ENCODE measurements around the gene TMEM170B. TPM values are rescaled to one million over a fixed set of nuclear protein-coding genes. Genes with fewer than 3 reads are reported as not detected.

The TMEM170B gene
- total RNA-seq, 1 donor from 2014 or later, result 3.7 TPM

- Mint-ChIP-seq H3K9me3 (ENCODE audit: unreplicated experiment) (no peaks in the 10 kb centered on the region), H3K36me3 (ENCODE audit: unreplicated experiment) (peaks cover 9% of the 10 kb centered on the region), H3K27ac (ENCODE audit: unreplicated experiment) (no peak overlapping the region), H3K27me3 (ENCODE audit: unreplicated experiment) (no peaks in the 10 kb centered on the region), H3K4me1 (ENCODE audit: unreplicated experiment) (no peaks in the 10 kb centered on the region), H3K4me3 (ENCODE audit: unreplicated experiment) (no peak overlapping the region)
- DNase-seq (ENCODE audit: extremely low spot score, unreplicated experiment), result no peak
- TF ChIP-seq CTCF (IDR thresholded peaks at IDR 0.05), result no peak
Observed at GRCh38 chr6:11566609-11567008, 29.1 kb downstream of the TMEM170B start.

- DNase-seq (ENCODE audit: extremely low spot score, unreplicated experiment), result no peak
- Mint-ChIP-seq H3K36me3 (ENCODE audit: unreplicated experiment) (peaks cover 5% of the 10 kb centered on the region), H3K4me3 (ENCODE audit: unreplicated experiment) (no peak overlapping the region), H3K4me1 (ENCODE audit: unreplicated experiment) (peaks cover 3% of the 10 kb centered on the region), H3K9me3 (ENCODE audit: unreplicated experiment) (no peaks in the 10 kb centered on the region), H3K27me3 (ENCODE audit: unreplicated experiment) (no peaks in the 10 kb centered on the region), H3K27ac (ENCODE audit: unreplicated experiment) (no peak overlapping the region)
- TF ChIP-seq CTCF (IDR thresholded peaks at IDR 0.05), result no peak
Observed at GRCh38 chr6:11571073-11571472, 33.5 kb downstream of the TMEM170B start.

- no peaks in the 10 kb centered on the region for H3K9me3 Mint-ChIP-seq (ENCODE audit: unreplicated experiment)
- peak; percentile 95 for TF ChIP-seq CTCF (IDR thresholded peaks at IDR 0.05)
- H3K4me1 Mint-ChIP-seq (ENCODE audit: unreplicated experiment), result peaks cover 3% of the 10 kb centered on the region
- no peaks in the 10 kb centered on the region for H3K27me3 Mint-ChIP-seq (ENCODE audit: unreplicated experiment)
- DNase-seq (ENCODE audit: extremely low spot score, unreplicated experiment), result no peak
- H3K4me3 Mint-ChIP-seq (ENCODE audit: unreplicated experiment), result no peak overlapping the region
- H3K27ac Mint-ChIP-seq (ENCODE audit: unreplicated experiment), result no peak overlapping the region
- no peaks in the 10 kb centered on the region for H3K36me3 Mint-ChIP-seq (ENCODE audit: unreplicated experiment)
Observed at GRCh38 chr6:11575408-11576033, 38.0 kb downstream of the TMEM170B start.

- DNase-seq (ENCODE audit: extremely low spot score, unreplicated experiment), result no peak
- no peak overlapping the region for H3K27ac Mint-ChIP-seq (ENCODE audit: unreplicated experiment)
- no peak overlapping the region for H3K4me3 Mint-ChIP-seq (ENCODE audit: unreplicated experiment)
Observed at GRCh38 chr6:11580686-11581405, 43.3 kb downstream of the TMEM170B start.

More at GRCh38 chr6:11580686-11581405, 43.3 kb downstream of the TMEM170B start:
- TF ChIP-seq CTCF (IDR thresholded peaks at IDR 0.05), result no peak
- H3K4me1 Mint-ChIP-seq (ENCODE audit: unreplicated experiment), result peaks cover 10% of the 10 kb centered on the region
- no peaks in the 10 kb centered on the region for H3K36me3 Mint-ChIP-seq (ENCODE audit: unreplicated experiment)
- no peaks in the 10 kb centered on the region for H3K27me3 Mint-ChIP-seq (ENCODE audit: unreplicated experiment)
- H3K9me3 Mint-ChIP-seq (ENCODE audit: unreplicated experiment), result no peaks in the 10 kb centered on the region

All from osteocyte (in vitro differentiated cells).